Measurements from ENCODE around the gene DIAPH2.

Gene DIAPH2

DNA sequence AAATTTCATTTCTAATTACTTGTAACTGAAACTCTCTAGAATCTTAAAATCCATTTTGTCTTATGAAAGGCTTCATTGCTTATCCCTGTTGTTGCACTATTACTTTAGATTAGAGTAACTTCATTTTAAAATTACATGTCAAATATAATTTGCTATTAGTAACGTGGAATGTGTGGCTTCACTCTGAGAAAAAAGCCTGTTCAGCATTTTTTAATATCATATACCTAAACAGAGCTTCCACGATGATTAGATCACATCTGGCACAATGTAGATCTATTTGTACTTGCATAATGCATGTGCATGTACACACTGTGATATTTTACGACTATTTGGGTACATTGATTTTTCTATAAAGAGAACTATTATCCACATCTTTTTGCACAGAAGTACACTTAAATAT lies 847.2 kb downstream of the DIAPH2 start:
- Histone ChIP-seq H3K4me1 (ENCODE audit: control insufficient read depth, insufficient read depth, low read length, poor library complexity, severe bottlenecking) (no peaks in the 10 kb centered on the region), H3K36me3 (ENCODE audit: control insufficient read depth, insufficient read depth, low read length) (no peaks in the 10 kb centered on the region), H3K27ac (ENCODE audit: low read depth, low read length, severe bottlenecking) (no peak overlapping the region), H3K4me3 (ENCODE audit: extremely low read depth, insufficient read depth, low read length, poor library complexity, severe bottlenecking) (no peak overlapping the region), H3K9me3 (ENCODE audit: control insufficient read depth, low read length) (peaks cover 6% of the 10 kb centered on the region)
- WGBS, 2 experiments (ENCODE audit: insufficient coverage in 2 of 2), result no CpG with 5 or more reads among the region's 3 CpGs

DNA sequence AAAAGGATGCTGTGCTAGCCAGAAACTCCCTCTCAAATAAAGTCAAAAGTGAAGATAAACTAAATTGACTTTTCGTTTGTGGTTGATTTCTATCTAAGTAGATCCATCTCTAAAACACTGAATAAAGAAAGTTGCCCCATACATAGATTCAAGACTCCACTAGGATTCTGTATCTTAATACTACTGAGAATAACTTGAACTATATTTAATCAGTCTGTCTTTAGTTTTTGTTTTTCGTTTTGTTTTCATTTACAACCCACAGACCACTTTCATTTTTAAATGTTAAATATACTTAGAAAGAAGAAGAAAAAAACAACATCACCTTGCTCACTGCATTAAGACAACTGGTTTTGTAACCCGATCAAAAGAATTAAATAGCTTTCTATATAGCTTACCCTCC lies 854.1 kb downstream of the DIAPH2 start:
- Histone ChIP-seq H3K36me3 (ENCODE audit: control insufficient read depth, insufficient read depth, low read length) (no peaks in the 10 kb centered on the region), H3K4me1 (ENCODE audit: control insufficient read depth, insufficient read depth, low read length, poor library complexity, severe bottlenecking) (no peaks in the 10 kb centered on the region), H3K9me3 (ENCODE audit: control insufficient read depth, low read length) (no peaks in the 10 kb centered on the region), H3K27ac (ENCODE audit: low read depth, low read length, severe bottlenecking) (no peak overlapping the region), H3K4me3 (ENCODE audit: extremely low read depth, insufficient read depth, low read length, poor library complexity, severe bottlenecking) (no peak overlapping the region)
- WGBS, 2 experiments (ENCODE audit: insufficient coverage in 2 of 2), result 100% methylated on average over 1 of the region's 3 CpGs; no CpG with 5 or more reads in 1 of the 2 experiments

DNA sequence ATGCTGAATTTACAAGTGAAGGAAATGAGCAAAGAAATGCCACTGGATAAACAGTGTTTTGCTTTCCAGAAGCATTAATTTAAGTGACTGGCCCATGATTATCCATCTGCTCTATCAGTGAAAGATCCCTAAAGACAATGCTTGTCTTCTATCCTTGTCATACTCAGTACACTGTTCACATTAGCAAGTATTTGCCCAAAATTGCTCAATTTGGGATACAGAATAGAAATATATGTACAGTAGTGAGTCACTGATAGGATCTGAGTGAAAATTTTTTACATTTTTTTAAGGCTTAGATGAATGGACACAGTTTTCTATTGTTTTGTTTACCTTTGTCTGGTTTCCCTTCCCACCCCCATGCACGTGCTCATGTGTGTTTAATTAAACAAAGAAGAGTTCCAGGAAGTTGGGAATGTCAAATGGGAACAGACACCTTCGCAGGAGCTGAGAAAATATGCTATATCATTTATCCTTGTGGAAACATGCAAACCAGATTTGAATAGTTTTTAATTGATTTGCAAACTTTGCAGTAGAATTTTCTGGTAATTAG lies 855.4 kb downstream of the DIAPH2 start:
- H3K9me3 ChIP-seq (ENCODE audit: control insufficient read depth, low read length), result no peaks in the 10 kb centered on the region
- H3K4me3 ChIP-seq (ENCODE audit: extremely low read depth, insufficient read depth, low read length, poor library complexity, severe bottlenecking), result no peak overlapping the region
- 80 to 88% methylated on average over 1 of the region's 2 CpGs for WGBS, 2 experiments (ENCODE audit: insufficient coverage in 2 of 2)
- H3K27ac ChIP-seq (ENCODE audit: low read depth, low read length, severe bottlenecking), result no peak overlapping the region
- no peaks in the 10 kb centered on the region for H3K4me1 ChIP-seq (ENCODE audit: control insufficient read depth, insufficient read depth, low read length, poor library complexity, severe bottlenecking)
- no peaks in the 10 kb centered on the region for H3K36me3 ChIP-seq (ENCODE audit: control insufficient read depth, insufficient read depth, low read length)

GRCh38 chrX:97547877-97548578 lies 863.4 kb downstream of the DIAPH2 start:
- no peaks in the 10 kb centered on the region for H3K36me3 ChIP-seq (ENCODE audit: control insufficient read depth, insufficient read depth, low read length)
- H3K9me3 ChIP-seq (ENCODE audit: control insufficient read depth, low read length), result no peaks in the 10 kb centered on the region
- WGBS, 2 experiments (ENCODE audit: insufficient coverage in 2 of 2), result 60% methylated on average over 1 of the region's 3 CpGs; no CpG with 5 or more reads in 1 of the 2 experiments
- peak overlapping the region; percentile 36 for H3K27ac ChIP-seq (ENCODE audit: low read depth, low read length, severe bottlenecking)
- no peak overlapping the region for H3K4me3 ChIP-seq (ENCODE audit: extremely low read depth, insufficient read depth, low read length, poor library complexity, severe bottlenecking)
- H3K4me1 ChIP-seq (ENCODE audit: control insufficient read depth, insufficient read depth, low read length, poor library complexity, severe bottlenecking), result no peaks in the 10 kb centered on the region

GRCh38 chrX:97551821-97552220 lies 867.2 kb downstream of the DIAPH2 start:
- Histone ChIP-seq H3K9me3 (ENCODE audit: control insufficient read depth, low read length) (no peaks in the 10 kb centered on the region), H3K27ac (ENCODE audit: low read depth, low read length, severe bottlenecking) (no peak overlapping the region), H3K36me3 (ENCODE audit: control insufficient read depth, insufficient read depth, low read length) (no peaks in the 10 kb centered on the region), H3K4me1 (ENCODE audit: control insufficient read depth, insufficient read depth, low read length, poor library complexity, severe bottlenecking) (no peaks in the 10 kb centered on the region), H3K4me3 (ENCODE audit: extremely low read depth, insufficient read depth, low read length, poor library complexity, severe bottlenecking) (no peak overlapping the region)
- 100% methylated on average over 2 of the region's 3 CpGs; no CpG with 5 or more reads in 1 of the 2 experiments for WGBS, 2 experiments (ENCODE audit: insufficient coverage in 2 of 2)

DNA sequence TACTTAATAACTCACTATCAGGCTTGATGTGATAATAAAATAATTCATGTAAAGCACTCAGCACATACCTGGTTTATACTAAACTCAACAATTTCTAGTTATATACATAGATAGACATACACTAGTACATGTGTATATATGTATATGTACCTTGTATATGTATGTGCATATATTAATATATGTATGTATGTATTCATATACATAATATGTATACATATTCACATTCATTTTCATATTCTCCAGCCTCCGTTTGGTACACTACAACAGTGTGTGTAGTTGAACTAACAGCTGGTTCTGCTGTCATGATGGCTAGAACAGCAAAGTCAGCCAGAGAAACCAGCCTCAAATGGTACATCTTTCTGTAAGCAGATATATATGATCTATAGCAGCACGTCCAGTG lies 869.2 kb downstream of the DIAPH2 start:
- no CpG with 5 or more reads among the region's 2 CpGs for WGBS, 2 experiments (ENCODE audit: insufficient coverage in 2 of 2)
- H3K4me1 ChIP-seq (ENCODE audit: control insufficient read depth, insufficient read depth, low read length, poor library complexity, severe bottlenecking), result no peaks in the 10 kb centered on the region
- no peak overlapping the region for H3K4me3 ChIP-seq (ENCODE audit: extremely low read depth, insufficient read depth, low read length, poor library complexity, severe bottlenecking)
- H3K27ac ChIP-seq (ENCODE audit: low read depth, low read length, severe bottlenecking), result no peak overlapping the region
- no peaks in the 10 kb centered on the region for H3K9me3 ChIP-seq (ENCODE audit: control insufficient read depth, low read length)
- no peaks in the 10 kb centered on the region for H3K36me3 ChIP-seq (ENCODE audit: control insufficient read depth, insufficient read depth, low read length)

- Histone ChIP-seq H3K36me3 (ENCODE audit: control insufficient read depth, insufficient read depth, low read length) (no peaks in the 10 kb centered on the region), H3K4me3 (ENCODE audit: extremely low read depth, insufficient read depth, low read length, poor library complexity, severe bottlenecking) (no peak overlapping the region), H3K4me1 (ENCODE audit: control insufficient read depth, insufficient read depth, low read length, poor library complexity, severe bottlenecking) (no peaks in the 10 kb centered on the region), H3K9me3 (ENCODE audit: control insufficient read depth, low read length) (no peaks in the 10 kb centered on the region), H3K27ac (ENCODE audit: low read depth, low read length, severe bottlenecking) (no peak overlapping the region)
- 80% methylated on average over 1 of the region's 3 CpGs; no CpG with 5 or more reads in 1 of the 2 experiments for WGBS, 2 experiments (ENCODE audit: insufficient coverage in 2 of 2)
Measured at GRCh38 chrX:97556359-97556758, 871.7 kb downstream of the DIAPH2 start.

GRCh38 chrX:97563531-97564133 lies 879.0 kb downstream of the DIAPH2 start:
- WGBS, 2 experiments (ENCODE audit: insufficient coverage in 2 of 2), result 79 to 82% methylated on average over 2 to 3 of the region's 4 CpGs
- no peak overlapping the region for H3K4me3 ChIP-seq (ENCODE audit: extremely low read depth, insufficient read depth, low read length, poor library complexity, severe bottlenecking)
- H3K36me3 ChIP-seq (ENCODE audit: control insufficient read depth, insufficient read depth, low read length), result no peaks in the 10 kb centered on the region
- no peaks in the 10 kb centered on the region for H3K9me3 ChIP-seq (ENCODE audit: control insufficient read depth, low read length)
- H3K4me1 ChIP-seq (ENCODE audit: control insufficient read depth, insufficient read depth, low read length, poor library complexity, severe bottlenecking), result no peaks in the 10 kb centered on the region
- no peak overlapping the region for H3K27ac ChIP-seq (ENCODE audit: low read depth, low read length, severe bottlenecking)

DNA sequence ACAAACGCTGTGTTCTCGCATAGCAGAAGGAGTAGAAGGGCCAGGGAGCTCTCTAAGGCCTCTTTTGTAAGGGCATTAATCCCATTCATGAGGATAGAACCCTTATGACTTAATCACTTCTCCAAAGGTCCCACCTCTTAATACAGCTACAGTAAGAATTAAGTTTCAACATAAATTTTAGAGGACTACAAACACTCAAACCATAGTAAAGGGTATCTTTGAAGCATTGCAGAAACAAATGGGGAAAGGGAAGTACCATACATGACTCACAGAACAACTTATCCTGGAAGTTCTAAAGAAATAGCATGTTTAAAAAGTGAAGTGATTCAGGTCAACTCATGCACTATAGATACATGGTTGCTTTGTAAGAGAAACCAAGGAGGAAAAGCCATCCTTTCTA lies 879.9 kb downstream of the DIAPH2 start:
- H3K4me3 ChIP-seq (ENCODE audit: extremely low read depth, insufficient read depth, low read length, poor library complexity, severe bottlenecking), result no peak overlapping the region
- H3K4me1 ChIP-seq (ENCODE audit: control insufficient read depth, insufficient read depth, low read length, poor library complexity, severe bottlenecking), result no peaks in the 10 kb centered on the region
- no peaks in the 10 kb centered on the region for H3K9me3 ChIP-seq (ENCODE audit: control insufficient read depth, low read length)
- H3K36me3 ChIP-seq (ENCODE audit: control insufficient read depth, insufficient read depth, low read length), result no peaks in the 10 kb centered on the region
- WGBS, 2 experiments (ENCODE audit: insufficient coverage in 2 of 2), result 100% methylated on average over 1 of the region's 2 CpGs; no CpG with 5 or more reads in 1 of the 2 experiments
- H3K27ac ChIP-seq (ENCODE audit: low read depth, low read length, severe bottlenecking), result no peak overlapping the region

- H3K4me1 ChIP-seq (ENCODE audit: control insufficient read depth, insufficient read depth, low read length, poor library complexity, severe bottlenecking), result no peaks in the 10 kb centered on the region
- WGBS, 2 experiments (ENCODE audit: insufficient coverage in 2 of 2), result 80 to 100% methylated on average over 1 of the region's 5 CpGs
- H3K4me3 ChIP-seq (ENCODE audit: extremely low read depth, insufficient read depth, low read length, poor library complexity, severe bottlenecking), result no peak overlapping the region
- no peaks in the 10 kb centered on the region for H3K9me3 ChIP-seq (ENCODE audit: control insufficient read depth, low read length)
- no peak overlapping the region for H3K27ac ChIP-seq (ENCODE audit: low read depth, low read length, severe bottlenecking)
- no peaks in the 10 kb centered on the region for H3K36me3 ChIP-seq (ENCODE audit: control insufficient read depth, insufficient read depth, low read length)
Measured at GRCh38 chrX:97587171-97587570, 902.5 kb downstream of the DIAPH2 start.
